ENCODE measurements around the gene MYLK. TPM values are rescaled to one million over a fixed set of nuclear protein-coding genes. Genes with fewer than 3 reads are reported as not detected.
"Not testable (repeated sequence)": the region's sequence is repeated elsewhere in the genome, so short reads cannot be mapped to it uniquely, and the experiment has no call there.

The MYLK gene
- total RNA-seq, 1 donor from 2014 or later: 24.3 TPM

GRCh38 chr3:123618768-123619484 is 265.2 kb downstream of the MYLK start:
- Mint-ChIP-seq H3K36me3 (ENCODE audit: unreplicated experiment) (peaks cover 8% of the 10 kb centered on the region), H3K27me3 (ENCODE audit: unreplicated experiment) (no peaks in the 10 kb centered on the region), H3K27ac (ENCODE audit: unreplicated experiment) (peak overlapping the region; percentile 52), H3K4me1 (ENCODE audit: unreplicated experiment) (peaks cover 52% of the 10 kb centered on the region), H3K4me3 (ENCODE audit: unreplicated experiment) (peak overlapping the region; percentile 26), H3K9me3 (ENCODE audit: unreplicated experiment) (no peaks in the 10 kb centered on the region)
- no peak for TF ChIP-seq CTCF (IDR thresholded peaks at IDR 0.05)
- no peak for DNase-seq (ENCODE audit: extremely low spot score, unreplicated experiment)

- no peak for DNase-seq (ENCODE audit: extremely low spot score, unreplicated experiment)
- H3K4me3 Mint-ChIP-seq (ENCODE audit: unreplicated experiment): peak overlapping the region; percentile 26
- peaks cover 8% of the 10 kb centered on the region for H3K36me3 Mint-ChIP-seq (ENCODE audit: unreplicated experiment)
- H3K9me3 Mint-ChIP-seq (ENCODE audit: unreplicated experiment): no peaks in the 10 kb centered on the region
- peak overlapping the region; percentile 38 for H3K27ac Mint-ChIP-seq (ENCODE audit: unreplicated experiment)
- no peak for TF ChIP-seq CTCF (IDR thresholded peaks at IDR 0.05)
- peaks cover 54% of the 10 kb centered on the region for H3K4me1 Mint-ChIP-seq (ENCODE audit: unreplicated experiment)
- no peaks in the 10 kb centered on the region for H3K27me3 Mint-ChIP-seq (ENCODE audit: unreplicated experiment)
These were observed 265.9 kb downstream of the MYLK start for GRCh38 chr3:123618076-123618708.

DNA sequence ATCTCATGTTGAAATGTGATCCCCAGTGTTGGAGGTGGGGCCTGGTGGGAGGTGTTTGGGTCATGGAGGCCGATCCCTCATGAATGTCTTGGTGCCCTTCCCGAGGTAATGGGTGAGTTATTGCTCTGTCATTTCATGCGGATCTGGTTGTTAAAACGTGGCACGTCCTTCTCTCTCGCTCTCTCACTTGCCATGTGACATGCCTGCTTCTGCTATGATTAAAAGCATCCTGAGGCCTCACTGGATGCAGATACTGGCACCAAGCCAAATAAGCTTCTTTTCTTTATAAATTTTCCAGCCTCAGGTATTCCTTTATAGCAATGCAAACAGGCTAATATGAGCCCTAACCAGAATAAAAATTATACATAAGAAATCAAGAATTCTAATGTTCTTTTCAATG is 267.5 kb downstream of the MYLK start:
- DNase-seq (ENCODE audit: extremely low spot score, unreplicated experiment): no peak
- Mint-ChIP-seq H3K36me3 (ENCODE audit: unreplicated experiment) (peaks cover 4% of the 10 kb centered on the region), H3K27me3 (ENCODE audit: unreplicated experiment) (no peaks in the 10 kb centered on the region), H3K4me1 (ENCODE audit: unreplicated experiment) (peaks cover 57% of the 10 kb centered on the region), H3K9me3 (ENCODE audit: unreplicated experiment) (no peaks in the 10 kb centered on the region), H3K27ac (ENCODE audit: unreplicated experiment) (no peak overlapping the region), H3K4me3 (ENCODE audit: unreplicated experiment) (no peak overlapping the region)
- TF ChIP-seq CTCF (IDR thresholded peaks at IDR 0.05): no peak

DNA sequence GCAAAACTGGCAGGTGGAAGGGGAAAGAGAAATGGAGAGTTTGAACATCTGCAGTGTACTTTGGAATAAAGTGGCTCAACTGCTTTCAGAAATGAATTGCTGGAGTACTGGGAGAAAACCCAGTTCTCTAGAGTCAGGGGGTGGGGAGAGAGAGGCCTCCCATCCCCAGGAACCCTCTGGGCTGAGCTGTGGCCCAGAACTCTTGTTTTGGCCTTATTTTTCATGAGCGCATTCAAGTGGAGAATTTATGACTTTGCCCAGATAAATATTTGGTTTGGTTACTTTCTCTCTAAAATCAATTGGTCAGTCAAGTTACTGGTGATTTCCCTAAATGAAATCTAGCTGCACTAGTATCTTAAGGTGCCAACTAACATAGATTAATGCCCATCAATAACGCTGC is 270.6 kb downstream of the MYLK start:
- Mint-ChIP-seq H3K36me3 (ENCODE audit: unreplicated experiment) (peaks cover 2% of the 10 kb centered on the region), H3K9me3 (ENCODE audit: unreplicated experiment) (no peaks in the 10 kb centered on the region), H3K27me3 (ENCODE audit: unreplicated experiment) (no peaks in the 10 kb centered on the region), H3K27ac (ENCODE audit: unreplicated experiment) (peak overlapping the region; percentile 77), H3K4me1 (ENCODE audit: unreplicated experiment) (peaks cover 44% of the 10 kb centered on the region), H3K4me3 (ENCODE audit: unreplicated experiment) (no peak overlapping the region)
- no peak for DNase-seq (ENCODE audit: extremely low spot score, unreplicated experiment)
- no peak for TF ChIP-seq CTCF (IDR thresholded peaks at IDR 0.05)

GRCh38 chr3:123611674-123612073 is 272.5 kb downstream of the MYLK start:
- H3K9me3 Mint-ChIP-seq (ENCODE audit: unreplicated experiment); H3K27ac Mint-ChIP-seq (ENCODE audit: unreplicated experiment); H3K4me3 Mint-ChIP-seq (ENCODE audit: unreplicated experiment); DNase-seq (ENCODE audit: extremely low spot score, unreplicated experiment); H3K36me3 Mint-ChIP-seq (ENCODE audit: unreplicated experiment); H3K27me3 Mint-ChIP-seq (ENCODE audit: unreplicated experiment): not testable (repeated sequence)
- H3K4me1 Mint-ChIP-seq (ENCODE audit: unreplicated experiment): peaks cover 29% of the 10 kb centered on the region
